HepG2 (cell line): ENCODE measurements around the gene ZNF652. TPM values are rescaled to one million over a fixed set of nuclear protein-coding genes. Genes with fewer than 3 reads are reported as not detected.
A peak's percentile ranks its signal among the peaks of the same experiment; 100 is the strongest.

Experiments used
- ATAC-seq: fragments of 200-7000 bp; cut with Tn5 transposase; 3 replicates; pipeline ENCODE4 v1.9.1; 2020; ENCODE audit warnings: mild to moderate bottlenecking, moderate library complexity
- BruUV-seq: library from RNA; stranded (reverse); fragments of 400-500 nt; replicated peaks from 2 replicates; lab custom pipeline; 2021; lab: Mats Ljungman, UMichigan
- CTCF ChIA-PET: fragments of 300-600 bp; formaldehyde crosslinking; extraction: SDS; loops from one replicate; lab custom pipeline; 2021; ENCODE audit warnings: low total read pairs, inconsistent platforms, low intra/inter-chr PET ratio; lab: Yijun Ruan, JAX
- POLR2A ChIA-PET: fragments of 350-600 bp; sonication (Branson Sonifier 250); formaldehyde crosslinking; loops from one replicate; lab custom pipeline; 2020; ENCODE audit warnings: antibody characterized with exemption, inconsistent platforms; lab: Yijun Ruan, JAX
- DNase-seq: peaks from one replicate; pipeline ENCODE4 v3.0.0-alpha.2; 2015; ENCODE audit warnings: low spot score
- FAIRE-seq: peaks from 3 replicates; lab custom pipeline; 2011; peaks lifted over from hg19 to GRCh38; lab: Jason Lieb, UNC
- H2AFZ ChIP-seq: one replicate; pipeline ENCODE4 v1.6.1; 2011; ENCODE audit warnings: low read length, inconsistent platforms
- H3K27ac ChIP-seq: fragments of 300-600 bp; 3 replicates; pipeline ENCODE4 v1.8.0; 2011; ENCODE audit warnings: mixed run types, mild to moderate bottlenecking, mixed read lengths, low read length, inconsistent platforms; ENCODE audit not compliant: insufficient read depth; ENCODE audit errors: extremely low read length
- H3K27me3 ChIP-seq, 2 experiments: fragments of 200-600 bp in 1 of 2; 2 replicates in 1 of 2; 3 replicates in 1 of 2; pipeline versions ENCODE4 v1.6.0 to v1.8.0; 2011; ENCODE audit warnings: low read length in 2 of 2, mild to moderate bottlenecking in 2 of 2, moderate library complexity in 2 of 2, inconsistent platforms in 1 of 2; ENCODE audit not compliant: insufficient read depth in 2 of 2, control insufficient read depth in 1 of 2
- H3K36me3 ChIP-seq, 2 experiments: fragments of 200-600 bp in 1 of 2; replicated peaks in 1 of 2; 2 replicates in 1 of 2; 3 replicates in 1 of 2; pipeline versions ENCODE4 v1.5.1 to v1.8.0; 2011; ENCODE audit warnings: low read length in 2 of 2, inconsistent platforms in 1 of 2; ENCODE audit not compliant: insufficient read depth in 2 of 2, control insufficient read depth in 1 of 2
- H3K4me1 ChIP-seq: 2 replicates; pipeline ENCODE4 v1.5.1; 2012; ENCODE audit warnings: low read length, inconsistent platforms; ENCODE audit not compliant: insufficient read depth
- H3K4me2 ChIP-seq: 2 replicates; pipeline ENCODE4 v1.6.0; 2011; ENCODE audit warnings: low read depth, low read length, inconsistent platforms
- H3K4me3 ChIP-seq, 3 experiments: fragments of 200-600 bp in 1 of 3; sonication (generic), shearing (Covaris generic) in 1 of 3; replicated peaks in 1 of 3; 2 replicates each; pipeline ENCODE4 v1.5.1; 2011 to 2016; ENCODE audit warnings: low read length in 3 of 3, inconsistent platforms in 2 of 3, low read depth in 2 of 3, mild to moderate bottlenecking in 2 of 3, control low read depth in 1 of 3, mixed read lengths in 1 of 3; ENCODE audit not compliant: insufficient read depth in 1 of 3
- H3K79me2 ChIP-seq: one replicate; pipeline ENCODE4 v1.6.1; 2011; ENCODE audit warnings: low read length, inconsistent platforms; ENCODE audit not compliant: insufficient read depth
- H3K9ac ChIP-seq: 2 replicates; pipeline ENCODE4 v1.6.0; 2011; ENCODE audit warnings: mild to moderate bottlenecking, low read depth, low read length, inconsistent platforms; ENCODE audit not compliant: insufficient read depth
- H3K9me3 ChIP-seq: 2 replicates; pipeline ENCODE4 v1.5.1; 2012; ENCODE audit warnings: mild to moderate bottlenecking, low read length
- H4K20me1 ChIP-seq: 2 replicates; pipeline ENCODE4 v1.6.0; 2011; ENCODE audit warnings: inconsistent platforms, mild to moderate bottlenecking, low read length, moderate library complexity; ENCODE audit not compliant: insufficient read depth
- MAFF ChIP-seq: IDR thresholded peaks from 2 replicates; pipeline ENCODE4 v1.6.1; 2011; ENCODE audit warnings: low read depth, low read length, improper control_type of control experiment
- MAFK ChIP-seq, 2 experiments: IDR thresholded peaks in 1 of 2; conservative IDR thresholded peaks in 1 of 2; 2 replicates each; pipeline ENCODE4 v1.6.1; 2011; ENCODE audit warnings: improper control_type of control experiment in 2 of 2, low read length in 2 of 2
- NFYB ChIP-seq: sonication (generic); formaldehyde crosslinking; IDR thresholded peaks from 2 replicates; pipeline ENCODE4 v1.4.0; 2020; ENCODE audit warnings: missing genetic modification reagents
- REL ChIP-seq: sonication (generic); formaldehyde crosslinking; conservative IDR thresholded peaks from 2 replicates; pipeline ENCODE4 v1.8.0; 2022; ENCODE audit warnings: mild to moderate bottlenecking, missing genetic modification reagents, moderate library complexity
- ZNF121 ChIP-seq: sonication (generic); formaldehyde crosslinking; IDR thresholded peaks from 2 replicates; pipeline ENCODE4 v1.5.0; 2020; ENCODE audit warnings: mild to moderate bottlenecking, missing genetic modification reagents
- WGBS: methylation state at CpG from one replicate; pipeline ENCODE4 v1.1.6; 2017; ENCODE audit warnings: low lambda C conversion rate; 5-methylcytosine and 5-hydroxymethylcytosine counted together
- in situ Hi-C: cut with HindIII; loops from 2 replicates; pipeline ENCODE4 v1.10.0; 2017; ENCODE audit warnings: low pct_unique_long_range_greater_than_20kb; ENCODE audit not compliant: extremely low pct_ligation_motif_present
- intact Hi-C: fragments of 100-400 bp; cut with micrococcal nuclease; formaldehyde crosslinking; loops from one replicate; pipeline ENCODE4 v1.10.0; 2022; ENCODE audit not compliant: unreplicated experiment
- polyA plus RNA-seq, 8 experiments: library from polyadenylated mRNA; depleted of rRNA in 3 of 8; stranded (reverse) in 7 of 8; unstranded in 1 of 8; fragments of >200 nt; fragmentation: Illumina TruSeq in 4 of 8; extraction: Trizol in 4 of 8; gene quantifications; 2 replicates each; pipeline versions ENCODE4 v1.2.1 to v1.2.3, GENCODE V29; 2011 to 2016; ENCODE audit warnings: low read depth in 4 of 8, missing spikeins in 1 of 8, mixed read lengths in 1 of 8; ENCODE audit not compliant: insufficient read depth in 1 of 8
- total RNA-seq, 5 experiments: library from RNA; depleted of rRNA; stranded (reverse); fragments of >200 nt; fragmentation: Illumina TruSeq; extraction: Trizol; gene quantifications; 2 replicates each; pipeline ENCODE4 v1.2.3, GENCODE V29; 2016; ENCODE audit warnings: low read depth in 1 of 5

The ZNF652 gene
- total and polyA plus RNA-seq, 2 of the 13 experiments (the other 11 are each of a cell fraction or from before 2014, with no cell fraction given) = 16.2 to 30.2 TPM

GRCh38 chr17:49325980-49326379 lies 36.1 kb downstream of the ZNF652 start:
- peaks cover 1 to 4% of the 10 kb centered on the region in 2 experiments; a peak in 1 of 5 replicates for H3K36me3 ChIP-seq
- peaks cover 7% of the 10 kb centered on the region; the same call in 1 of the 2 replicates for H3K4me1 ChIP-seq
- ChIA-PET CTCF (no interaction called here), POLR2A (no interaction called here)
- no peak for ATAC-seq
- peaks cover 3% of the 10 kb centered on the region for H4K20me1 ChIP-seq
- no peaks in the 10 kb centered on the region for H3K9me3 ChIP-seq
- no peak for DNase-seq
- H2AFZ ChIP-seq = no peak overlapping the region
- 90% methylated on average over 2 of the region's 2 CpGs for WGBS
- no TSS peak for BruUV-seq
- no peak overlapping the region for H3K4me3 ChIP-seq
- no peak overlapping the region for H3K27ac ChIP-seq
- no peak overlapping the region for H3K9ac ChIP-seq
- FAIRE-seq = no peak
- intact Hi-C loops = no loop called here
- peak; percentile 79 for TF ChIP-seq ZNF121 (CRISPR knock-in tag)
- no peak for TF ChIP-seq REL
- TF ChIP-seq, all 625 proteins: peak for 1
- Histone ChIP-seq H3K79me2 (peaks cover 37% of the 10 kb centered on the region), H3K4me2 (no peak overlapping the region), H3K27me3 (no peaks in the 10 kb centered on the region)
- in situ Hi-C loops = no loop called here

GRCh38 chr17:49318435-49318965 lies 43.5 kb downstream of the ZNF652 start:
- no peak overlapping the region for H3K27ac ChIP-seq
- H2AFZ ChIP-seq = no peak overlapping the region
- H3K9me3 ChIP-seq = no peaks in the 10 kb centered on the region
- no peaks in the 10 kb centered on the region for H3K27me3 ChIP-seq
- WGBS = 97% methylated on average over 6 of the region's 6 CpGs
- FAIRE-seq = no peak
- no peak overlapping the region for H3K4me2 ChIP-seq
- peaks cover 5% of the 10 kb centered on the region; the same call in 1 of the 2 replicates for H3K4me1 ChIP-seq
- BruUV-seq = no TSS peak
- no peak overlapping the region for H3K9ac ChIP-seq
- TF ChIP-seq MAFF (peak; percentile 99), NFYB (CRISPR knock-in tag) (no peak), MAFK (conservative IDR thresholded peaks at IDR 0.05 in 1 of 2, IDR thresholded peaks at IDR 0.05 in 1 of 2; ENCODE audit: low read length in 2 of 2) (peak; percentile 98 to 99)
- ChIA-PET POLR2A (no interaction called here), CTCF (no interaction called here)
- intact Hi-C loops = loop anchor here (10.0 kb wide), 1 partner anchor 236 kb away; no protein-coding TSS in a partner anchor
- no peak overlapping the region for H3K4me3 ChIP-seq
- peaks cover 7% of the 10 kb centered on the region for H3K79me2 ChIP-seq
- 0 out of 2 replicates have a peak, but pooled peaks cover 3% of the 10 kb centered on the region for H4K20me1 ChIP-seq
- H3K36me3 ChIP-seq = peaks cover 6 to 20% of the 10 kb centered on the region in 2 experiments; a peak in 4 of 5 replicates
- no peak for ATAC-seq
- DNase-seq = no peak
- in situ Hi-C loops = loop anchor here (5.0 to 10.0 kb wide), 2 partner anchors 79 to 226 kb away; no protein-coding TSS in a partner anchor
